Measurements from ENCODE around the gene DIP2C.

The DIP2C gene

DNA sequence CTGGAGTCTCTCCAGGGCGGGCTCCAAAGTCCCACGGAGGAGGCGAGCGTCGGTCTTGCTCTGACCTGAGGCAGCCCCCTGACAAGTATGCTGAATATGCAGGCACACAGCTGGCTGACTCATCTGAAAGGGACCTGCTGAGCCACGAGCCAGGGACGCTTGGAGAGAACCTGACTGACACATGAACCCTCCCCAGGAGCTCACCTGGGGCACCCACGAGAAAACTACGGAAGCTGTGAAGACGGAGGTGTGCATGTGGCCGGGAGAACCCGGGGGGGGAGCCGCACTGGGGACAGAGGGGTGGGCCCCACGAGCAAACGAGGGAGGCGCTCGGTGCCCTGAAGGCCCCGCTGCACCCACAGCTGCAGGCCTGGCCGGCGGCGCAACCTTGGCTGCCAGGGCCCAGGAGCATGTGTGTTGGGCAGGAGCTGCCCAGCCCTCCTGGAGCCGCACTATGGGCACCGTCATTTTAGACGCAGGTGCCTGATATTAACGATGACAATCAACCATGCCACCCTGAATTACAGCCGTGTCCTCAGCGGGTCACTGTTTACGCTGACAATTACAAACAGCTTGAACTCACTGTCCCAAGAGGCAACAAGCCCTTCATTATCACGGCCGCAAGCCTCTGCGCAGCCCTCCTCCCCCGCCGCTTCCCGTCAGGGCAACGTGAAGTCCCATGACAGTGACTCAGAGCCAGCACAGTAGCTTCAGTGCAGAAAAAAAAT is 64.7 kb downstream of the DIP2C start:
- TF ChIP-seq, protein P1, sequence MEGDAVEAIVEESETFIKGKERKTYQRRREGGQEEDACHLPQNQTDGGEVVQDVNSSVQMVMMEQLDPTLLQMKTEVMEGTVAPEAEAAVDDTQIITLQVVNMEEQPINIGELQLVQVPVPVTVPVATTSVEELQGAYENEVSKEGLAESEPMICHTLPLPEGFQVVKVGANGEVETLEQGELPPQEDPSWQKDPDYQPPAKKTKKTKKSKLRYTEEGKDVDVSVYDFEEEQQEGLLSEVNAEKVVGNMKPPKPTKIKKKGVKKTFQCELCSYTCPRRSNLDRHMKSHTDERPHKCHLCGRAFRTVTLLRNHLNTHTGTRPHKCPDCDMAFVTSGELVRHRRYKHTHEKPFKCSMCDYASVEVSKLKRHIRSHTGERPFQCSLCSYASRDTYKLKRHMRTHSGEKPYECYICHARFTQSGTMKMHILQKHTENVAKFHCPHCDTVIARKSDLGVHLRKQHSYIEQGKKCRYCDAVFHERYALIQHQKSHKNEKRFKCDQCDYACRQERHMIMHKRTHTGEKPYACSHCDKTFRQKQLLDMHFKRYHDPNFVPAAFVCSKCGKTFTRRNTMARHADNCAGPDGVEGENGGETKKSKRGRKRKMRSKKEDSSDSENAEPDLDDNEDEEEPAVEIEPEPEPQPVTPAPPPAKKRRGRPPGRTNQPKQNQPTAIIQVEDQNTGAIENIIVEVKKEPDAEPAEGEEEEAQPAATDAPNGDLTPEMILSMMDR (IDR thresholded peaks at IDR 0.05; ENCODE audit: extremely low read depth, insufficient read depth, missing control alignments), result no peak
- in situ Hi-C loops (cut with MboI; ENCODE audit: low pct_unique_long_range_greater_than_20kb, low sequenced_read_pairs, unreplicated experiment), result no loop called here
- DNase-seq (ENCODE audit: low spot score), result no peak

DNA sequence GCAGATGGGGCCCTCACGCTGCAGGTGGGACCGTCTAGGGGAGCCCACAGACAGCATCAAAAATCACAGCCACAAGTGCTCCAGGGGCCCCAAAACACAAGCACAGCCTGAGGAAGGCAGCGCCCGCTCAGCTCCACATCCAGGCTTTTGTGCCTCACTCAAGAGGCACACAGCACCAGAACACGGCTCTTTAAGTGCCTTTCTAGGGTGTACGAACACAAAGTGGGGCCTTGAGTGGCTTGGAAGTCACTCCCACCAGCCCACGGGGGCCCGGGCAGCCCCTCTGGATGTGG is 65.2 kb downstream of the DIP2C start:
- in situ Hi-C loops (cut with MboI; ENCODE audit: low pct_unique_long_range_greater_than_20kb, low sequenced_read_pairs, unreplicated experiment), result no loop called here
- TF ChIP-seq, protein P1 (IDR thresholded peaks at IDR 0.05; ENCODE audit: extremely low read depth, insufficient read depth, missing control alignments), result no peak
- DNase-seq (ENCODE audit: low spot score), result no peak

DNA sequence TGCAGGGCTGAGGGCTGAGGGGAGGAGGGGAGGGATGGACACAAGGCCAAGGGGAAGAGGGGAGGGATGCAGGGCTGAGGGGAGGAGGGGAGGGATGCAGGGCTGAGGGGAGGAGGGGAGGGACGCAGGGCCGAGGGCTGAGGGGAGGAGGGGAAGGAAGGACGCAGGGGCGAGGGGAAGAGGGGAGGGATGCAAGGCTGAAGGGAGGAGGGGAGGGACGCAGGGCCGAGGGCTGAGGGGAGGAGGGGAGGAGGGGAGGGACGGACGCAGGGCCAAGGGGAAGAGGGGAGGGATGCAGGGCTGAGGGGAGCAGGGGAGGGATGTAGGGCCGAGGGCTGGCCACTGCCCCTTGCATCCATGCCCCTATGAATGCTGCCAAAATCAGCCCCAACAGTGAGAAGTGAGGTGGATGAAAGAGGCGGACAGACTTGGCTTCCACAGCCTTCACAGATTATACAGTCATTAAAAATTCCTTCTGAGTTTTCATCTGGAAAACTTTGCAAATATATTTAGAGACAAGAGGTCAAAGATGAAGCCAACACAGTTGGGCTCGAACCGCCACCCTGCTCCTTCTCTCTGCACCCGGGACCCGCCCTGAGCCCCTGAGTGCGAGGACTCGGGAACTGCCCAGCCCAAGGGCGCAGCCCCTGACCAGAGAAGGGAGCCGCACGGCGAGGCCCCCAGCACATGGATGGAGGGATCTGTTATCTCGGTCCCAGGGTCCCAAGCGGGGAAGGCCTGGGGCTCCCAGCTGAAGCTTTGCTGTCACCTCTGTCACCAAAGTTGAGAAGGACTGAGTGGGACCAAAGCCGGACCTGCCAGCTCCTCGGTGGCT is 65.8 kb downstream of the DIP2C start:
- in situ Hi-C loops (cut with MboI; ENCODE audit: low pct_unique_long_range_greater_than_20kb, low sequenced_read_pairs, unreplicated experiment), result no loop called here
- no peak for DNase-seq (ENCODE audit: low spot score)
- TF ChIP-seq, protein P1 (IDR thresholded peaks at IDR 0.05; ENCODE audit: extremely low read depth, insufficient read depth, missing control alignments), result no peak

DNA sequence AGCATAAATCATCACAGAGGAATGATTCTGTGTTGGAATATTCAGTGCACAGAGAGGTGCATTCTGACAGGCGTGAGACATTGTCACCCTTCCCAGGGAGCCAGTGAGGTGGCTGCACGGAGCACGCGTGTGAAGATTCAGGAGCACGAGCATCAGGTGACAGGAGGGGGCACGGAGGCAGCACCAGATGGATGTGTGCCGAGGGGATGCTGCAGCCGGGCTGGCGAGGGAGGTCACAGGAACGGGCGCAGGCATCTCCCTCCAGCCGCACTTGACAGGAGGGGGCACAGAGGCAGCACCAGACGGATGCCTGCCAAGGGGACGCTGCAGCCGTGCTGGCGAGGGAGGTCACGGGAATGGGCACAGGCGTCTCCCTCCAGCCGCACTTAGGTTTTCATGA is 66.5 kb downstream of the DIP2C start:
- TF ChIP-seq, protein P1 (IDR thresholded peaks at IDR 0.05; ENCODE audit: extremely low read depth, insufficient read depth, missing control alignments), result no peak
- in situ Hi-C loops (cut with MboI; ENCODE audit: low pct_unique_long_range_greater_than_20kb, low sequenced_read_pairs, unreplicated experiment), result no loop called here
- DNase-seq (ENCODE audit: low spot score), result no peak

GRCh38 chr10:621981-622740 is 67.3 kb downstream of the DIP2C start:
- TF ChIP-seq, protein P1 (IDR thresholded peaks at IDR 0.05; ENCODE audit: extremely low read depth, insufficient read depth, missing control alignments), result no peak
- DNase-seq (ENCODE audit: low spot score), result no peak
- in situ Hi-C loops (cut with MboI; ENCODE audit: low pct_unique_long_range_greater_than_20kb, low sequenced_read_pairs, unreplicated experiment), result no loop called here

GRCh38 chr10:621513-621912 is 68.0 kb downstream of the DIP2C start:
- TF ChIP-seq, protein P1 (IDR thresholded peaks at IDR 0.05; ENCODE audit: extremely low read depth, insufficient read depth, missing control alignments), result no peak
- DNase-seq (ENCODE audit: low spot score), result no peak
- in situ Hi-C loops (cut with MboI; ENCODE audit: low pct_unique_long_range_greater_than_20kb, low sequenced_read_pairs, unreplicated experiment), result no loop called here
